DND-41 (cell line): ENCODE measurements around the gene APLN.

Experiments
- EZH2 ChIP-seq: IDR thresholded peaks from 3 replicates; pipeline ENCODE4 v1.6.1; 2012; ENCODE audit warnings: borderline replicate concordance, low read depth, mild to moderate bottlenecking, moderate library complexity, low read length, inconsistent platforms; ENCODE audit not compliant: severe bottlenecking
- TF ChIP-seq, protein P1 (sequence below): IDR thresholded peaks from 2 replicates; pipeline ENCODE4 v1.5.1; 2012; ENCODE audit warnings: borderline replicate concordance, low read length, moderate library complexity, mild to moderate bottlenecking; ENCODE audit not compliant: poor library complexity, severe bottlenecking; ENCODE audit errors: extremely low read depth

DNA sequence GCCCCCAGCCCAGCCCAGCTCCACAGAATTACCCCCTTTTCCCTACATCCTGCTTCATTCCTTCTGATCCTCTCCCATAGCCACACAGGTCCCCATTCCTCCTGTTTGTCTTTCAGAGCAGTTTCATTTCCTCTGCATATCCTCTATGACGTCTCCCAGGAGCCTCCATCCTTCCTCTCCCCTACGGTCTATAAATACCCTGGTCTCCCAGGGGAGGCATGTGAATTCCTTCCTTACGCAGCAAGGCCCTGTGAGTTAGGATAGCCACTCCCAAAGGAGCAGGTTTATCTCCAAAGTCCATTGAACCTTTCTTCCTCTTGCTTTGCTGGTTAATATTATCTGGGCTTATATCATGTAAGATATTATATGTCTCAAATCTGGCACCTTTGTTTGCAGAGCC lies 8.4 kb upstream of the APLN start:
- TF ChIP-seq, protein P1, sequence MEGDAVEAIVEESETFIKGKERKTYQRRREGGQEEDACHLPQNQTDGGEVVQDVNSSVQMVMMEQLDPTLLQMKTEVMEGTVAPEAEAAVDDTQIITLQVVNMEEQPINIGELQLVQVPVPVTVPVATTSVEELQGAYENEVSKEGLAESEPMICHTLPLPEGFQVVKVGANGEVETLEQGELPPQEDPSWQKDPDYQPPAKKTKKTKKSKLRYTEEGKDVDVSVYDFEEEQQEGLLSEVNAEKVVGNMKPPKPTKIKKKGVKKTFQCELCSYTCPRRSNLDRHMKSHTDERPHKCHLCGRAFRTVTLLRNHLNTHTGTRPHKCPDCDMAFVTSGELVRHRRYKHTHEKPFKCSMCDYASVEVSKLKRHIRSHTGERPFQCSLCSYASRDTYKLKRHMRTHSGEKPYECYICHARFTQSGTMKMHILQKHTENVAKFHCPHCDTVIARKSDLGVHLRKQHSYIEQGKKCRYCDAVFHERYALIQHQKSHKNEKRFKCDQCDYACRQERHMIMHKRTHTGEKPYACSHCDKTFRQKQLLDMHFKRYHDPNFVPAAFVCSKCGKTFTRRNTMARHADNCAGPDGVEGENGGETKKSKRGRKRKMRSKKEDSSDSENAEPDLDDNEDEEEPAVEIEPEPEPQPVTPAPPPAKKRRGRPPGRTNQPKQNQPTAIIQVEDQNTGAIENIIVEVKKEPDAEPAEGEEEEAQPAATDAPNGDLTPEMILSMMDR, result no peak
- no peak for TF ChIP-seq EZH2
